ENCODE measurements around the gene ADAMTS17. TPM values are rescaled to one million over a fixed set of nuclear protein-coding genes. Genes with fewer than 3 reads are reported as not detected.

Gene ADAMTS17
- total and polyA plus RNA-seq, 7 donors: 4.4 to 93.0 (median 7.2) TPM

- Histone ChIP-seq H3K4me3 (no peak overlapping the region), H3K36me3 (ENCODE audit: insufficient read depth in 1 of 2, low read depth in 1 of 2) (peaks cover 0 to 7% of the 10 kb centered on the region in 2 donors), H3K27ac (no peak overlapping the region), H3K9me3 (no peaks in the 10 kb centered on the region), H3K27me3 (ENCODE audit: insufficient read depth in 3 of 3, low read length in 2 of 3) (no peaks in the 10 kb centered on the region), H3K4me1 (no peaks in the 10 kb centered on the region)
- intact Hi-C loops (cut with DNase I): no loop called here
- 62 to 67% (median 63%) methylated on average over 2 of the region's 2 CpGs for WGBS, 3 donors
- DNase-seq (no peak), ATAC-seq (no peak)
- TF ChIP-seq, protein P1, sequence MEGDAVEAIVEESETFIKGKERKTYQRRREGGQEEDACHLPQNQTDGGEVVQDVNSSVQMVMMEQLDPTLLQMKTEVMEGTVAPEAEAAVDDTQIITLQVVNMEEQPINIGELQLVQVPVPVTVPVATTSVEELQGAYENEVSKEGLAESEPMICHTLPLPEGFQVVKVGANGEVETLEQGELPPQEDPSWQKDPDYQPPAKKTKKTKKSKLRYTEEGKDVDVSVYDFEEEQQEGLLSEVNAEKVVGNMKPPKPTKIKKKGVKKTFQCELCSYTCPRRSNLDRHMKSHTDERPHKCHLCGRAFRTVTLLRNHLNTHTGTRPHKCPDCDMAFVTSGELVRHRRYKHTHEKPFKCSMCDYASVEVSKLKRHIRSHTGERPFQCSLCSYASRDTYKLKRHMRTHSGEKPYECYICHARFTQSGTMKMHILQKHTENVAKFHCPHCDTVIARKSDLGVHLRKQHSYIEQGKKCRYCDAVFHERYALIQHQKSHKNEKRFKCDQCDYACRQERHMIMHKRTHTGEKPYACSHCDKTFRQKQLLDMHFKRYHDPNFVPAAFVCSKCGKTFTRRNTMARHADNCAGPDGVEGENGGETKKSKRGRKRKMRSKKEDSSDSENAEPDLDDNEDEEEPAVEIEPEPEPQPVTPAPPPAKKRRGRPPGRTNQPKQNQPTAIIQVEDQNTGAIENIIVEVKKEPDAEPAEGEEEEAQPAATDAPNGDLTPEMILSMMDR (IDR thresholded peaks at IDR 0.05): no peak
Observed at GRCh38 chr15:100159436-100159835, 182.3 kb downstream of the ADAMTS17 start.

DNA sequence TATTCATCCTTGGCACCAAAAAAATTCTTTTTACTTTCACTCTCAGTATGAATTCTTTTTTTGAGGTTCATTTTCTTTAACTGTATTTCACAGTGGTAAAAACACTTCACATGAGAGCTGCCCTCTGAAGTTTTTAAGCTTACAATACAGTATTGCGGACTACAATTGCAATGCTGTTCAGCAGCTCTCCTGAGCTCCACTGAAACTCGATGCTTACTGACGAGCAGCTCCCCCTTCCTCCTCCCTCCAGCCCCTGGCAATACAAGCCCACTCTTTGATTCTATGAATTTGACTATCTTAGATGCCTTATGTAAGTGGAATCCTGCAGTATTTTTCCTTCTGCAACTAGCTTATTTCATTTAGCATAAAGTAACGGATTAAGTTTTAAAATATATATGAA lies 183.4 kb downstream of the ADAMTS17 start:
- H3K27ac ChIP-seq: no peak overlapping the region
- H3K27me3 ChIP-seq (ENCODE audit: insufficient read depth in 3 of 3, low read length in 2 of 3): no peaks in the 10 kb centered on the region
- TF ChIP-seq, protein P1 (IDR thresholded peaks at IDR 0.05): no peak
- 64 to 73% (median 73%) methylated on average over 4 of the region's 4 CpGs for WGBS, 3 donors
- no peak overlapping the region for H3K4me3 ChIP-seq
- H3K4me1 ChIP-seq: no peaks in the 10 kb centered on the region
- peaks cover 0 to 7% of the 10 kb centered on the region in 2 donors for H3K36me3 ChIP-seq (ENCODE audit: insufficient read depth in 1 of 2, low read depth in 1 of 2)
- DNase-seq: no peak
- no peak for ATAC-seq
- intact Hi-C loops (cut with DNase I): no loop called here
- no peaks in the 10 kb centered on the region for H3K9me3 ChIP-seq

GRCh38 chr15:100156201-100156600 lies 185.6 kb downstream of the ADAMTS17 start:
- no peak for ATAC-seq
- intact Hi-C loops (cut with DNase I): no loop called here
- Histone ChIP-seq H3K9me3 (no peaks in the 10 kb centered on the region), H3K27ac (no peak overlapping the region), H3K27me3 (ENCODE audit: insufficient read depth in 3 of 3, low read length in 2 of 3) (no peaks in the 10 kb centered on the region), H3K4me1 (no peaks in the 10 kb centered on the region), H3K4me3 (no peak overlapping the region), H3K36me3 (ENCODE audit: insufficient read depth in 1 of 2, low read depth in 1 of 2) (peaks cover 0 to 22% of the 10 kb centered on the region in 2 donors)
- 87 to 96% (median 90%) methylated on average over 6 of the region's 6 CpGs for WGBS, 3 donors
- DNase-seq: no peak
- TF ChIP-seq, protein P1 (IDR thresholded peaks at IDR 0.05): no peak

GRCh38 chr15:100154338-100154737 lies 187.4 kb downstream of the ADAMTS17 start:
- H3K4me3 ChIP-seq: no peak overlapping the region
- intact Hi-C loops (cut with DNase I): no loop called here
- peaks cover 0 to 31% of the 10 kb centered on the region in 2 donors for H3K36me3 ChIP-seq (ENCODE audit: insufficient read depth in 1 of 2, low read depth in 1 of 2)
- H3K27me3 ChIP-seq (ENCODE audit: insufficient read depth in 3 of 3, low read length in 2 of 3): no peaks in the 10 kb centered on the region
- no peaks in the 10 kb centered on the region for H3K4me1 ChIP-seq
- no peaks in the 10 kb centered on the region for H3K9me3 ChIP-seq
- DNase-seq (no peak), ATAC-seq (no peak)
- H3K27ac ChIP-seq: no peak overlapping the region
- 83 to 89% (median 85%) methylated on average over 8 of the region's 8 CpGs for WGBS, 3 donors
- TF ChIP-seq, protein P1 (IDR thresholded peaks at IDR 0.05): no peak

GRCh38 chr15:100152463-100152862 lies 189.3 kb downstream of the ADAMTS17 start:
- H3K4me1 ChIP-seq: no peaks in the 10 kb centered on the region
- peaks cover 16% of the 10 kb centered on the region for H3K9me3 ChIP-seq
- peaks cover 0 to 34% of the 10 kb centered on the region in 2 donors for H3K36me3 ChIP-seq (ENCODE audit: insufficient read depth in 1 of 2, low read depth in 1 of 2)
- no peak overlapping the region for H3K27ac ChIP-seq
- DNase-seq: no peak
- intact Hi-C loops (cut with DNase I): no loop called here
- no peak for ATAC-seq
- TF ChIP-seq, protein P1 (IDR thresholded peaks at IDR 0.05): no peak
- no peaks in the 10 kb centered on the region for H3K27me3 ChIP-seq (ENCODE audit: insufficient read depth in 3 of 3, low read length in 2 of 3)
- WGBS, 3 donors: 31 to 47% (median 45%) methylated on average over 8 of the region's 8 CpGs
- no peak overlapping the region for H3K4me3 ChIP-seq

All from psoas muscle (tissue), 8 donors.